ENCODE results near the gene ELOVL2. TPM values are rescaled to one million over a fixed set of nuclear protein-coding genes. Genes with fewer than 3 reads are reported as not detected.

ELOVL2 gene
- polyA plus RNA-seq, 3 donors, result not detected

- no peak overlapping the region for H3K9ac ChIP-seq (ENCODE audit: insufficient read depth, low read length, poor library complexity, severe bottlenecking)
- no peaks in the 10 kb centered on the region for H4K20me1 ChIP-seq (ENCODE audit: insufficient read depth, low read length)
- Mint-ChIP-seq H3K4me1 (no peaks in the 10 kb centered on the region), H3K27ac (no peak overlapping the region), H3K27me3 (ENCODE audit: low read depth in 3 of 3) (peaks cover 3 to 15% (median 11%) of the 10 kb centered on the region in 3 donors), H3K9me3 (peaks cover 0 to 4% (median 0%) of the 10 kb centered on the region in 7 donors), H3K4me3 (no peak overlapping the region), H3K36me3 (no peaks in the 10 kb centered on the region)
- peaks cover 0 to 2% of the 10 kb centered on the region in 2 donors for H3K27me3 ChIP-seq (ENCODE audit: control insufficient read depth in 2 of 2, insufficient read depth in 2 of 2, low read length in 2 of 2)
- no peak overlapping the region for H3K4me2 ChIP-seq (replicated peaks; ENCODE audit: extremely low read depth, low read length, poor library complexity, severe bottlenecking)
- intact Hi-C loops (cut with micrococcal nuclease), result no loop called here
- no peak for TF ChIP-seq CTCF (IDR thresholded peaks at IDR 0.05)
- no peak for DNase-seq
- no peak overlapping the region for H2AFZ ChIP-seq (ENCODE audit: insufficient read depth, low read depth, low read length, poor library complexity, severe bottlenecking)
- H3K27ac ChIP-seq (ENCODE audit: low read depth in 1 of 2, low read length in 2 of 2), result no peak overlapping the region
- no peak overlapping the region for H3K4me3 ChIP-seq (replicated peaks in 1 of 3; ENCODE audit: low read depth in 2 of 3, low read length in 3 of 3)
- 83% methylated on average over 1 of the region's 3 CpGs for WGBS (ENCODE audit: insufficient coverage)
- H3K79me2 ChIP-seq (ENCODE audit: insufficient read depth, low read length), result no peaks in the 10 kb centered on the region
- H3K36me3 ChIP-seq (replicated peaks in 1 of 2; ENCODE audit: control insufficient read depth in 1 of 2, insufficient read depth in 2 of 2, low read length in 2 of 2), result no peaks in the 10 kb centered on the region
- no peaks in the 10 kb centered on the region for H3K9me3 ChIP-seq (replicated peaks in 1 of 2; ENCODE audit: control insufficient read depth in 1 of 2, insufficient read depth in 1 of 2, low read length in 2 of 2)
- no peaks in the 10 kb centered on the region for H3K4me1 ChIP-seq (ENCODE audit: control insufficient read depth in 1 of 2, insufficient read depth in 2 of 2, low read length in 2 of 2)
Observed at GRCh38 chr6:11013721-11014070, 30.4 kb downstream of the ELOVL2 start.

- Mint-ChIP-seq H3K36me3 (no peaks in the 10 kb centered on the region), H3K4me3 (no peak overlapping the region), H3K9me3 (peaks cover 0 to 4% (median 0%) of the 10 kb centered on the region in 7 donors), H3K27ac (no peak overlapping the region), H3K27me3 (ENCODE audit: low read depth in 3 of 3) (peaks cover 3 to 15% (median 11%) of the 10 kb centered on the region in 3 donors), H3K4me1 (no peaks in the 10 kb centered on the region)
- no peak overlapping the region for H2AFZ ChIP-seq (ENCODE audit: insufficient read depth, low read depth, low read length, poor library complexity, severe bottlenecking)
- peaks cover 0 to 2% of the 10 kb centered on the region in 2 donors for H3K27me3 ChIP-seq (ENCODE audit: control insufficient read depth in 2 of 2, insufficient read depth in 2 of 2, low read length in 2 of 2)
- no peak overlapping the region for H3K27ac ChIP-seq (ENCODE audit: low read depth in 1 of 2, low read length in 2 of 2)
- H4K20me1 ChIP-seq (ENCODE audit: insufficient read depth, low read length), result no peaks in the 10 kb centered on the region
- no peak for DNase-seq
- H3K4me2 ChIP-seq (replicated peaks; ENCODE audit: extremely low read depth, low read length, poor library complexity, severe bottlenecking), result no peak overlapping the region
- no peaks in the 10 kb centered on the region for H3K4me1 ChIP-seq (ENCODE audit: control insufficient read depth in 1 of 2, insufficient read depth in 2 of 2, low read length in 2 of 2)
- 89% methylated on average over 4 of the region's 5 CpGs for WGBS (ENCODE audit: insufficient coverage)
- H3K9me3 ChIP-seq (replicated peaks in 1 of 2; ENCODE audit: control insufficient read depth in 1 of 2, insufficient read depth in 1 of 2, low read length in 2 of 2), result no peaks in the 10 kb centered on the region
- no peak overlapping the region for H3K4me3 ChIP-seq (replicated peaks in 1 of 3; ENCODE audit: low read depth in 2 of 3, low read length in 3 of 3)
- no peaks in the 10 kb centered on the region for H3K79me2 ChIP-seq (ENCODE audit: insufficient read depth, low read length)
- no peak overlapping the region for H3K9ac ChIP-seq (ENCODE audit: insufficient read depth, low read length, poor library complexity, severe bottlenecking)
- intact Hi-C loops (cut with micrococcal nuclease), result no loop called here
- no peak for TF ChIP-seq CTCF (IDR thresholded peaks at IDR 0.05)
- no peaks in the 10 kb centered on the region for H3K36me3 ChIP-seq (replicated peaks in 1 of 2; ENCODE audit: control insufficient read depth in 1 of 2, insufficient read depth in 2 of 2, low read length in 2 of 2)
Observed at GRCh38 chr6:11012976-11013720, 31.0 kb downstream of the ELOVL2 start.
